GM13976 (cell line): ENCODE data around the gene SLC38A2.

Source experiments
- DNase-seq: peaks from one replicate; pipeline ENCODE4 v3.0.0; 2012; ENCODE audit warnings: low spot score
- in situ Hi-C: fragments of 300-500 bp; cut with MboI; formaldehyde crosslinking; loops from one replicate; pipeline ENCODE4 v1.12.0; 2022; ENCODE audit warnings: low sequenced_read_pairs, mixed read lengths, inconsistent platforms; ENCODE audit not compliant: unreplicated experiment
- TF ChIP-seq, protein P1 (sequence below): IDR thresholded peaks from 2 replicates; pipeline ENCODE4 v1.5.1; 2012; ENCODE audit warnings: borderline replicate concordance, mild to moderate bottlenecking; ENCODE audit not compliant: insufficient read depth; ENCODE audit errors: extremely low read depth, missing control alignments, control extremely low read depth

SLC38A2 gene

DNA sequence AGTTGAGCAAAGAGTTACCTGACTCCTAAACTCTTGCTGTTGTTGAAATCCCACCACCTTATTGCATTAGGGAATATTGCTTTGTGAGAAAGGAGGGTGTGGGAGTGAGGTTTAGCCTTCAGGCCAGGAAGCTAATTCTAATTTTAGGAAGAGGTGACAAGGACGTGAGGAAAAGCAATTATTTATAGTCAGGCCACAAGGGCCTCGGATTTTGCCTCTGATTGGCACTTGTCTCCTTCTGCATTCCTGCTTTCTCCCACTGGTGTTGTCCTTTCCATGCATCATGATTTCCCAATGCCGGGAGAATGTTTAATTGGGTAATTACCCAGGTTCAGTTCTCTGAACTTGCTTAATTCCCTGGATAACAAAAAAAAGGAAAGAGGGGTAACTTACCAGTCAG lies 37.9 kb upstream of the SLC38A2 start:
- in situ Hi-C loops = no loop called here
- TF ChIP-seq, protein P1, sequence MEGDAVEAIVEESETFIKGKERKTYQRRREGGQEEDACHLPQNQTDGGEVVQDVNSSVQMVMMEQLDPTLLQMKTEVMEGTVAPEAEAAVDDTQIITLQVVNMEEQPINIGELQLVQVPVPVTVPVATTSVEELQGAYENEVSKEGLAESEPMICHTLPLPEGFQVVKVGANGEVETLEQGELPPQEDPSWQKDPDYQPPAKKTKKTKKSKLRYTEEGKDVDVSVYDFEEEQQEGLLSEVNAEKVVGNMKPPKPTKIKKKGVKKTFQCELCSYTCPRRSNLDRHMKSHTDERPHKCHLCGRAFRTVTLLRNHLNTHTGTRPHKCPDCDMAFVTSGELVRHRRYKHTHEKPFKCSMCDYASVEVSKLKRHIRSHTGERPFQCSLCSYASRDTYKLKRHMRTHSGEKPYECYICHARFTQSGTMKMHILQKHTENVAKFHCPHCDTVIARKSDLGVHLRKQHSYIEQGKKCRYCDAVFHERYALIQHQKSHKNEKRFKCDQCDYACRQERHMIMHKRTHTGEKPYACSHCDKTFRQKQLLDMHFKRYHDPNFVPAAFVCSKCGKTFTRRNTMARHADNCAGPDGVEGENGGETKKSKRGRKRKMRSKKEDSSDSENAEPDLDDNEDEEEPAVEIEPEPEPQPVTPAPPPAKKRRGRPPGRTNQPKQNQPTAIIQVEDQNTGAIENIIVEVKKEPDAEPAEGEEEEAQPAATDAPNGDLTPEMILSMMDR = no peak

DNA sequence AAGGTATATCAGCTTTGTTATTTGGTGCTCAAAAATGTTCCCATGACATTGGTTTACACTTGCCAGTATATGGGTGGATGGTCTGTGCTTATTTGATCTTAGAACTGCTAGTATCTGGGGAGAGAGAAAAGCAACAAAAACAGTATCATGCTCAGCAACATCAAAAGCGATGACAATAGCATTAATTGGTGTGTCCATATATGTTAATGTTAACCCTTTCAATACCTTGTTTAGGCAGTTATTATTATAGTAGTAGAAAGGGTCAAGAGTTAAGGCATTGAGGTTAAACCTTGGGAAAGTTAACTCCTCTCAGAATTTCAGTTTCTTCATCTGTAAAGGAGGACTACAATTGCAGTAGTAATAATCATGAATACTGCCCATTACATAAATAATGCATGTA lies 37.4 kb upstream of the SLC38A2 start:
- in situ Hi-C loops = no loop called here
- TF ChIP-seq, protein P1 = no peak
- DNase-seq = no peak

More for the DNA sequence above, 37.9 kb upstream of the SLC38A2 start:
- no peak for DNase-seq

DNA sequence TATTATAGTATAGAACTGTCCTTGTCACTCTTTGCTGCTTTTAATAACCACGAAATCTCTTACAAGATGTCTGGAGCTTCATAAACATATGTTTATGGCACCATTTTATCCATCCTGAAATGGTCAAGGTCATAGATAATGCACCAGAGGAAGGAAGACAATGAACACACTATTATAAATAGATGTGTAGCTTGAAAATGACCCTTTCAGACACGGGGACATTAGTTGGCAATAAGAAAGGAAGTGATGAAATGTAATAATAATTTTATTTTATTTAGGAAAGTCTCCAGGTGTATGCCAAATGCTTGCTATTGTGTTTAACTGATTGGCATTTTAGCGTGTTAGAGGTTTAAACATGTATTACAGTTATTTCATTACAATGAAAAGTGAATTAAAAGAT lies 36.8 kb upstream of the SLC38A2 start:
- no peak for DNase-seq
- in situ Hi-C loops = no loop called here
- TF ChIP-seq, protein P1 = no peak

DNA sequence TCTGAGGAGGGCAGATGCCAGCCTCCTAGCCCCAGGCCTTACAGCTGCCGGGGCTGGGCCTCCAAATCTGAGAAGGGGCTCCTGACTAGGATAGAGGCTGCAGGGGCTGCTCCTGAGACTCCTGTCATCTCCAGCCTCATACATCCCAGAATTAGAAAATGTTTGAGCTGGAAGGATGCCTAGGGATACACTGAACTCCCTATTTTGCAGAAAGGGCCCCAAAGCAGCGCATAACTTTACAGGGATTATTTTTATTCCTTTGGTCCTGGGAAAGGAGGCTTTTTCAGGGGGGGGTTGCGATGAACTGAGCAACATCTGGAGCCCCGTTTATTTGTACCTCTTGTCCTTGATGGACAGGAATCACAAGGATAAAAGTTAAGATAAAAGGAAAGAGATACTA lies 35.9 kb upstream of the SLC38A2 start:
- no peak for DNase-seq
- TF ChIP-seq, protein P1 = no peak
- in situ Hi-C loops = no loop called here

DNA sequence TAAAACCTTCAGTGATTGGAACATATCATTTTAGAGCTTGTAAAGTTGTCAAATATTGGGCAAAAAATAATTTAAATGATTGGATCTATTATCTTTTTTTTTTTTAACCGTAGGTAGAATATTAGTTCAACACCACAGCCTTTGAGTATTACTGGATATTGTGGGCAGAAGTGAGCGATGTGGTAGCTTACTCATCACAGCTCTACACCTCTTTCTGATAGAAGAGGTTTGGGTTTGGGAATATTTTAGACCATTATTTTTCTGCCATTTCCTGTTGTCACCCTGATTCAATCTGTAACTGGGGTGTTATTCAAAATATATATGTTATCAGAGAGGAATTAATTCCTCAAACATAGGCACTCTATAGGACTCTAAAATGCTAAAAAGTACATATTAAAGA lies 34.8 kb upstream of the SLC38A2 start:
- in situ Hi-C loops = no loop called here
- TF ChIP-seq, protein P1 = no peak
- no peak for DNase-seq

DNA sequence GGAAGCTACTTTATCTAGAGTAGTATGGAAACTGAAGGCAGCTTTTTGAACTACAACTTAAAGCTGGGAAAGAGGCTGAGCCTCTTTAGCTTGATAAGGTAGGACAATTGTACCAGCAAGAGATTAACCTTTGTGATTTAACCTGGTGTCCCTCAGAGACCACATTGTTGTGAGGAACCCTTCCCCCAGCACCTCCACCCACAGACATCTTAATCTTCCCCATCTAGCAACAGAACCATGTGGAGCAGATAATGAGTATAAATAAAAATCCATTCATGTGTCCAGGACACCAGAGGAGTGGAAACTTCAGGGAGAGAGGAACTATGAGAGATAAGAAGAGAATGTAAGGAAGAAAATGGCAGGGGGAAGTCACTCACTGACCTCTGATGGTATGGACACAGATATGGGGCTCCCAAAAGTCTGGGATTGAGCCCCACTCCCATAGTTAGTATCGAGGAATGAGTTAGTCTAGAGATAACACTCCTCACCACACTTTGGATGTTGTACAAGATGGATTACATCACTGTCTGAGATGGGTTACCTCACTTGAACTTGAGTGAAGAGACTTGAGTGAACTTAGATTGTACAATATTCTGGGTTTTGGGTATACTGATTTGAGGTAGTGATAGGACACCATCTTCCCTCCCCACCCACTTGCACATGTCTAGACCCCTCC lies 33.9 kb upstream of the SLC38A2 start:
- in situ Hi-C loops = no loop called here
- TF ChIP-seq, protein P1 = no peak

More for the DNA sequence above, 33.9 kb upstream of the SLC38A2 start:
- no peak for DNase-seq
